ENCODE data around the gene LDLRAD4.

The LDLRAD4 gene

GRCh38 chr18:13296867-13297574 is 78.5 kb downstream of the LDLRAD4 start:
- TF ChIP-seq CTCF (IDR thresholded peaks at IDR 0.05; ENCODE audit: insufficient read depth, low read depth, low read length, missing control alignments): no peak
- no peak for DNase-seq (ENCODE audit: low read depth)
- no peak overlapping the region for H3K4me3 ChIP-seq (ENCODE audit: low read length)

GRCh38 chr18:13298262-13298661 is 79.7 kb downstream of the LDLRAD4 start:
- no peak for DNase-seq (ENCODE audit: low read depth)
- H3K4me3 ChIP-seq (ENCODE audit: low read length): no peak overlapping the region
- TF ChIP-seq CTCF (IDR thresholded peaks at IDR 0.05; ENCODE audit: insufficient read depth, low read depth, low read length, missing control alignments): no peak

- H3K4me3 ChIP-seq (ENCODE audit: low read length): no peak overlapping the region
- no peak for DNase-seq (ENCODE audit: low read depth)
- TF ChIP-seq CTCF (IDR thresholded peaks at IDR 0.05; ENCODE audit: insufficient read depth, low read depth, low read length, missing control alignments): no peak
Measured at GRCh38 chr18:13300029-13300428, 81.5 kb downstream of the LDLRAD4 start.

GRCh38 chr18:13300796-13301195 is 82.2 kb downstream of the LDLRAD4 start:
- no peak for DNase-seq (ENCODE audit: low read depth)
- no peak for TF ChIP-seq CTCF (IDR thresholded peaks at IDR 0.05; ENCODE audit: insufficient read depth, low read depth, low read length, missing control alignments)
- no peak overlapping the region for H3K4me3 ChIP-seq (ENCODE audit: low read length)

- TF ChIP-seq CTCF (IDR thresholded peaks at IDR 0.05; ENCODE audit: insufficient read depth, low read depth, low read length, missing control alignments): no peak
- DNase-seq (ENCODE audit: low read depth): no peak
- H3K4me3 ChIP-seq (ENCODE audit: low read length): no peak overlapping the region
Measured at GRCh38 chr18:13302040-13302439, 83.5 kb downstream of the LDLRAD4 start.

- TF ChIP-seq CTCF (IDR thresholded peaks at IDR 0.05; ENCODE audit: insufficient read depth, low read depth, low read length, missing control alignments): no peak
- DNase-seq (ENCODE audit: low read depth): no peak
- no peak overlapping the region for H3K4me3 ChIP-seq (ENCODE audit: low read length)
Measured at GRCh38 chr18:13302457-13303225, 84.1 kb downstream of the LDLRAD4 start.

Data from epithelial cell of esophagus (primary cell).